ENCODE measurements around the gene ARF1. TPM values are rescaled to one million over a fixed set of nuclear protein-coding genes. Genes with fewer than 3 reads are reported as not detected.
A peak's percentile ranks its signal among the peaks of the same experiment; 100 is the strongest.

ARF1 gene
- total RNA-seq, 4 donors from 2014 or later: 284 to 385 (median 362) TPM

- Histone ChIP-seq H3K9me3 (no peaks in the 10 kb centered on the region), H3K27me3 (no peaks in the 10 kb centered on the region), H3K27ac (no peak overlapping the region), H3K4me1 (peaks cover 23% of the 10 kb centered on the region), H3K4me3 (no peak overlapping the region), H3K36me3 (no peaks in the 10 kb centered on the region)
- 87% methylated on average over 12 of the region's 12 CpGs for WGBS
- peak in 1 of 2 donors; percentile 47 for DNase-seq (ENCODE audit: low spot score in 2 of 2)
- TF ChIP-seq EP300 (IDR thresholded peaks at IDR 0.05): no peak
- no peak for TF ChIP-seq POLR2AphosphoS5 (IDR thresholded peaks at IDR 0.05)
- TF ChIP-seq CTCF (IDR thresholded peaks at IDR 0.05): no peak
- TF ChIP-seq POLR2A (IDR thresholded peaks at IDR 0.05): no peak
Measured at GRCh38 chr1:228134591-228134990, 52.1 kb downstream of the ARF1 start.

GRCh38 chr1:228136901-228137300 lies 54.4 kb downstream of the ARF1 start:
- no peaks in the 10 kb centered on the region for H3K36me3 ChIP-seq
- DNase-seq (ENCODE audit: low spot score in 2 of 2): peak in 1 of 2 donors; percentile 2
- no peaks in the 10 kb centered on the region for H3K9me3 ChIP-seq
- 81% methylated on average over 1 of the region's 1 CpG for WGBS
- H3K27ac ChIP-seq: no peak overlapping the region
- TF ChIP-seq POLR2A (IDR thresholded peaks at IDR 0.05) (no peak), CTCF (IDR thresholded peaks at IDR 0.05) (no peak), EP300 (IDR thresholded peaks at IDR 0.05) (no peak), POLR2AphosphoS5 (IDR thresholded peaks at IDR 0.05) (no peak)
- no peak overlapping the region for H3K4me3 ChIP-seq
- peaks cover 21% of the 10 kb centered on the region for H3K4me1 ChIP-seq
- H3K27me3 ChIP-seq: no peaks in the 10 kb centered on the region

- no peaks in the 10 kb centered on the region for H3K36me3 ChIP-seq
- H3K4me1 ChIP-seq: peaks cover 46% of the 10 kb centered on the region
- H3K27ac ChIP-seq: peak overlapping the region; percentile 93
- TF ChIP-seq EP300 (IDR thresholded peaks at IDR 0.05) (no peak), CTCF (IDR thresholded peaks at IDR 0.05) (no peak), POLR2AphosphoS5 (IDR thresholded peaks at IDR 0.05) (no peak), POLR2A (IDR thresholded peaks at IDR 0.05) (no peak)
- no peak for DNase-seq (ENCODE audit: low spot score in 2 of 2)
- no peaks in the 10 kb centered on the region for H3K27me3 ChIP-seq
- WGBS: 24% methylated on average over 30 of the region's 30 CpGs
- peak overlapping the region; percentile 81 for H3K4me3 ChIP-seq
- H3K9me3 ChIP-seq: no peaks in the 10 kb centered on the region
Measured at GRCh38 chr1:228139406-228139930, 57.0 kb downstream of the ARF1 start.

DNA sequence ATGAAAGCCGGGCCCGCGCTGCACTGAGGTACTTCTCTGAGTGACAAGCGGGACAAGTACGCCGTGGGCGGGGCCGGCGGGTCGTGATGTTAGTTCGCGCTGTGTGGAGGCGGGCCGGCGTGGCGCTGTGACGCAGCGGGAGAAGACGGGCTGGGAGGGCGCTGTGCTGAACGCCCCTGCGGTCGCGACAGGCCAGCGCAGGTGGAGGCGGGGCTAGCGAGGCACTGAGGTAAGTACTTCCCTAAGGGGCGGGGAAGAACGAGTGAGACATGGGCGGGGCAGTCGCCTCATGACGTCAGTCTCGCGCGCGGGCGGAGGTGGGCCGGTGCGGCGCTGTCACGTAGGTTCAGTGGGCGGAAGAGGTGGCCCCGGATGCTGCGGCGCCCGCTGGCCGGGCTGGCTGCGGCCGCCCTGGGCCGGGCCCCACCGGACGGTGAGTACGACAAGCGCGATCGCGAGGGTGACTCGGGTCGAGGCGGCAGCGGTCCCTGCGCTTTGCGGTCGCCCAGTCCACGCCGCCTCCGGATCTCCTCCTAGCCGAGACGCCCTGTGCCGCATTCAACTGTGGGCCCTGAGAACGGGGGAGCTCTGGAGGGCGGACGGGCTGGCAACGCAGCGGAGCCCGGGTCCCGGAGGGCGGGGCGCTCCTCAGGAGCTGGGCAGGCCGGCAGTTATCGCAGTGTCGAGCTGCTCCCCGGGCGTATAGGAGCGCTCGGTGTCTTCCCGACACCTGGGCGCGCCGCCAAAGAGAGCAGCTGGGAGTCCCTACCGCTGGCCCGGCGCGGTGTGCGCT lies 57.6 kb downstream of the ARF1 start, which contains the start of gene GUK1:
TSS of gene GUK1 (plus strand) at position 349 of the 793 bp plus-strand sequence. CDS start at position 373, 24 bp downstream.
- TF ChIP-seq POLR2A (IDR thresholded peaks at IDR 0.05) (peak; percentile 86 to 91), POLR2AphosphoS5 (IDR thresholded peaks at IDR 0.05) (peak; percentile 35 to 76 (median 52)), CTCF (IDR thresholded peaks at IDR 0.05) (peak; percentile 38 to 39), EP300 (IDR thresholded peaks at IDR 0.05) (peak; percentile 78)
- no peaks in the 10 kb centered on the region for H3K27me3 ChIP-seq
- H3K4me1 ChIP-seq: peaks cover 53% of the 10 kb centered on the region
- H3K4me3 ChIP-seq: peak within 1 kb of the TSS; percentile 81
- DNase-seq (ENCODE audit: low spot score in 2 of 2): peak; percentile 100
- 0% methylated on average over 29 of the region's 95 CpGs for whole genome bisulfite sequencing
- no peaks in the 10 kb centered on the region for H3K9me3 ChIP-seq
- H3K36me3 ChIP-seq: peaks cover 1% of the 10 kb centered on the region
- H3K27ac ChIP-seq: peak within 1 kb of the TSS; percentile 93

- no peak for TF ChIP-seq EP300 (IDR thresholded peaks at IDR 0.05)
- no peak for TF ChIP-seq POLR2AphosphoS5 (IDR thresholded peaks at IDR 0.05)
- TF ChIP-seq CTCF (IDR thresholded peaks at IDR 0.05): no peak
- TF ChIP-seq POLR2A (IDR thresholded peaks at IDR 0.05): no peak
- no peaks in the 10 kb centered on the region for H3K9me3 ChIP-seq
- H3K4me3 ChIP-seq: peak overlapping the region; percentile 81
- no peak for DNase-seq (ENCODE audit: low spot score in 2 of 2)
- WGBS: 10% methylated on average over 6 of the region's 25 CpGs
- peaks cover 60% of the 10 kb centered on the region for H3K4me1 ChIP-seq
- H3K27me3 ChIP-seq: no peaks in the 10 kb centered on the region
- H3K36me3 ChIP-seq: peaks cover 8% of the 10 kb centered on the region
- H3K27ac ChIP-seq: peak overlapping the region; percentile 93
Measured at GRCh38 chr1:228140724-228141225, 58.3 kb downstream of the ARF1 start.

Measured in suprapubic skin (tissue), 4 donors.